Calu3 (cell line): ENCODE data around the gene KCNJ12. TPM values are rescaled to one million over a fixed set of nuclear protein-coding genes. Genes with fewer than 3 reads are reported as not detected.
"Not testable (repeated sequence)": the region's sequence is repeated elsewhere in the genome, so short reads cannot be mapped to it uniquely, and the experiment has no call there.

Experiments
- BruUV-seq: library from RNA; stranded (reverse); fragments of 400-500 nt; replicated peaks from 2 replicates; lab custom pipeline; 2021; lab: Mats Ljungman, UMichigan
- CTCF ChIA-PET: fragments of 300-600 bp; sonication (Branson Sonifier 250); formaldehyde crosslinking; loops from one replicate; lab custom pipeline; 2022; ENCODE audit warnings: antibody characterized with exemption; lab: Charles Lee
- DNase-seq: peaks from one replicate; pipeline ENCODE4 v3.0.0; 2022
- H3K27ac Mint-ChIP-seq: one replicate; pipeline ENCODE4 v1.8.0; 2022; ENCODE audit warnings: mixed read lengths; ENCODE audit not compliant: unreplicated experiment
- H3K27me3 Mint-ChIP-seq: one replicate; pipeline ENCODE4 v1.8.0; 2022; ENCODE audit warnings: mixed read lengths; ENCODE audit not compliant: unreplicated experiment
- H3K36me3 Mint-ChIP-seq: one replicate; pipeline ENCODE4 v1.8.0; 2022; ENCODE audit warnings: mild to moderate bottlenecking, moderate library complexity, mixed read lengths; ENCODE audit not compliant: insufficient read depth, unreplicated experiment
- H3K4me1 Mint-ChIP-seq: one replicate; pipeline ENCODE4 v1.8.0; 2022; ENCODE audit warnings: mild to moderate bottlenecking, low read depth, mixed read lengths; ENCODE audit not compliant: unreplicated experiment
- H3K4me3 Mint-ChIP-seq: one replicate; pipeline ENCODE4 v1.8.0; 2022; ENCODE audit warnings: mild to moderate bottlenecking, low read depth, moderate library complexity, mixed read lengths; ENCODE audit not compliant: unreplicated experiment
- H3K9me3 Mint-ChIP-seq: one replicate; pipeline ENCODE4 v1.8.0; 2022; ENCODE audit warnings: low read depth, mixed read lengths; ENCODE audit not compliant: unreplicated experiment
- intact Hi-C: fragments of 100-400 bp; cut with micrococcal nuclease; formaldehyde crosslinking; loops from one replicate; pipeline ENCODE4 v1.10.0; 2022; ENCODE audit not compliant: unreplicated experiment
- total RNA-seq: library from RNA; stranded (reverse); gene quantifications from 2 replicates; pipeline ENCODE4 v1.2.3, GENCODE V29; 2022
- TF ChIP-seq, protein P1 (sequence below): fragments of 200-600 bp; IDR thresholded peaks from one replicate; pipeline ENCODE4 v1.8.0; 2022; ENCODE audit warnings: antibody characterized with exemption; ENCODE audit not compliant: unreplicated experiment

KCNJ12 gene
- total RNA-seq, 1 experiment from 2014 or later = not detected

GRCh38 chr17:21453144-21453898 lies 77.2 kb downstream of the KCNJ12 start:
- TF ChIP-seq, protein P1, sequence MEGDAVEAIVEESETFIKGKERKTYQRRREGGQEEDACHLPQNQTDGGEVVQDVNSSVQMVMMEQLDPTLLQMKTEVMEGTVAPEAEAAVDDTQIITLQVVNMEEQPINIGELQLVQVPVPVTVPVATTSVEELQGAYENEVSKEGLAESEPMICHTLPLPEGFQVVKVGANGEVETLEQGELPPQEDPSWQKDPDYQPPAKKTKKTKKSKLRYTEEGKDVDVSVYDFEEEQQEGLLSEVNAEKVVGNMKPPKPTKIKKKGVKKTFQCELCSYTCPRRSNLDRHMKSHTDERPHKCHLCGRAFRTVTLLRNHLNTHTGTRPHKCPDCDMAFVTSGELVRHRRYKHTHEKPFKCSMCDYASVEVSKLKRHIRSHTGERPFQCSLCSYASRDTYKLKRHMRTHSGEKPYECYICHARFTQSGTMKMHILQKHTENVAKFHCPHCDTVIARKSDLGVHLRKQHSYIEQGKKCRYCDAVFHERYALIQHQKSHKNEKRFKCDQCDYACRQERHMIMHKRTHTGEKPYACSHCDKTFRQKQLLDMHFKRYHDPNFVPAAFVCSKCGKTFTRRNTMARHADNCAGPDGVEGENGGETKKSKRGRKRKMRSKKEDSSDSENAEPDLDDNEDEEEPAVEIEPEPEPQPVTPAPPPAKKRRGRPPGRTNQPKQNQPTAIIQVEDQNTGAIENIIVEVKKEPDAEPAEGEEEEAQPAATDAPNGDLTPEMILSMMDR = no peak
- Mint-ChIP-seq H3K9me3 (no peaks in the 10 kb centered on the region), H3K27me3 (peaks cover 31% of the 10 kb centered on the region), H3K4me1 (no peaks in the 10 kb centered on the region), H3K4me3 (no peak overlapping the region), H3K36me3 (no peaks in the 10 kb centered on the region), H3K27ac (no peak overlapping the region)
- intact Hi-C loops = loop anchor here (10.0 kb wide), 1 partner anchor 61 kb away; no protein-coding TSS in a partner anchor
- DNase-seq = no peak
- CTCF ChIA-PET = no interaction called here
- no TSS peak for BruUV-seq

DNA sequence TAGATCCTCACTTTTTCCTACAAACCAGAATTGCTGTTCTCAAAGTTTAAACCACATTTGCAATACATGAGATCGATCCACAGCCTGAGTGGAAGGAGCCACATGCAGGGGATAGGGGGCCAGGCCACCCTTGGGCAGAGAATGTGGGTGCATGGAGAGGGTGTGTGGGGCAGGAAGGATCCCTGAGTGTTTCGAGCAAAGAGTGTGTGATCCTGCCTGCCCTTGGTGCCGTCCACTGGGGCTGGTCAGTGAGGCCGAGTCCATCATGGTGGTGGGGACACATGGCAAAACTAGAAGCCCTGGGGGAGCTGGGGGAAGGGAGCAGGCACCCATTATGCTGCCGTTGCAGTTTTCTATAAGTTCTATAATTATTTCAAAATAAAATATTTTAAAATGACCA lies 77.8 kb downstream of the KCNJ12 start:
- CTCF ChIA-PET, H3K27ac Mint-ChIP-seq, BruUV-seq, DNase-seq, H3K4me1 Mint-ChIP-seq, H3K4me3 Mint-ChIP-seq, H3K36me3 Mint-ChIP-seq, H3K9me3 Mint-ChIP-seq: not testable (repeated sequence)
- intact Hi-C loops = loop anchor here (10.0 kb wide), 1 partner anchor 61 kb away; no protein-coding TSS in a partner anchor
- peaks cover 35% of the 10 kb centered on the region for H3K27me3 Mint-ChIP-seq

GRCh38 chr17:21454441-21454840 lies 78.3 kb downstream of the KCNJ12 start:
- Mint-ChIP-seq H3K9me3 (no peaks in the 10 kb centered on the region), H3K27me3 (peaks cover 39% of the 10 kb centered on the region), H3K36me3 (no peaks in the 10 kb centered on the region), H3K4me1 (no peaks in the 10 kb centered on the region), H3K27ac (no peak overlapping the region), H3K4me3 (no peak overlapping the region)
- no peak for DNase-seq
- intact Hi-C loops = loop anchor here (10.0 kb wide), 1 partner anchor 60 kb away; no protein-coding TSS in a partner anchor
- CTCF ChIA-PET = no interaction called here
- BruUV-seq = no TSS peak
- TF ChIP-seq, protein P1 = no peak

DNA sequence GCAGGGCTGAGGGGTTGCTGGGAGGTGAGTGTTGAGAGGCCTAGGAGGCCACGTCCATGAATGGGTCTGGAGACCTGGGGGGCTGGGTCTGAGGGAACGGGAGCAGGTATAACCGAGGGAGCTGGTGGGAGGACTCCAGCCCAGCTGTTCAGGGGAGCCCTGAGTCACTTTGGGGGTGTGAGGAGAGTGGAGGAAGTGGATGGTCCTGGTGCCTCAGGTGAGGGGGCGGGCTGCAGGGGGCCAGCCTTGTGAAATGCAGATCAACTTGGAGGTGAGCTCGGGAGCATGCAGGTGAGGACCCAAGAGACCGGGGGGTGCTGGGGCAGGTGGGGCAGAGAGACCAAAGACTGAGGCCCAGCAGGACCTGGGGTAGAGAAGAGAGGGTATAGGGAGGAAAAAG lies 79.6 kb downstream of the KCNJ12 start:
- CTCF ChIA-PET = no interaction called here
- TF ChIP-seq, protein P1 = no peak
- H3K27me3 Mint-ChIP-seq = peaks cover 50% of the 10 kb centered on the region

DNA sequence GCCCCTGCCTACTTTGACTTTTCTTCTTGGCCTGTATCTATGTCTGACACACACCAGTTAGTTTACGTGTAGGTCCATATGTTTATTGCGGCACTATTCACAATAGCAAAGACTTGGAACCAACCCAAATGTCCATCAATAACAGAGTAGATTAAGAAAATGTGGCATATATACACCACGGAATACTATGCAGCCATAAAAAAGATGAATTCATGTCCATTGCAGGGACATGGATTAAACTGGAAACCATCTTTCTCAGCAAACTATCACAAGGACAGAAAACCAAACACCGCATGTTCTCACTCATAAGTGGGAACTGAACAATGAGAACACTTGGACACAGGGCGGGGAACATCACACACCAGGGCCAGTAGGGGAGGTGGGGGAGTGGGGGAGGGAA lies 80.3 kb downstream of the KCNJ12 start:
- peaks cover 50% of the 10 kb centered on the region for H3K27me3 Mint-ChIP-seq
- H3K27ac Mint-ChIP-seq, H3K4me3 Mint-ChIP-seq, H3K9me3 Mint-ChIP-seq, BruUV-seq, DNase-seq, H3K36me3 Mint-ChIP-seq, H3K4me1 Mint-ChIP-seq: not testable (repeated sequence)
- CTCF ChIA-PET = interaction anchor here (1.0 to 1.8 kb wide), 4 partner anchors 55 to 413 kb away, joined by 5 to 16 read pairs (median 10); no protein-coding TSS in a partner anchor
- intact Hi-C loops = loop anchor here (10.0 kb wide), 1 partner anchor 58 kb away; no protein-coding TSS in a partner anchor

More for the DNA sequence above, 79.6 kb downstream of the KCNJ12 start:
- Mint-ChIP-seq H3K36me3 (no peaks in the 10 kb centered on the region), H3K9me3 (no peaks in the 10 kb centered on the region), H3K4me1 (no peaks in the 10 kb centered on the region), H3K4me3 (no peak overlapping the region), H3K27ac (no peak overlapping the region)
- intact Hi-C loops = loop anchor here (10.0 kb wide), 1 partner anchor 59 kb away; no protein-coding TSS in a partner anchor
- BruUV-seq = no TSS peak
- DNase-seq = no peak
